ENCODE data around the gene TLE1. TPM values are rescaled to one million over a fixed set of nuclear protein-coding genes. Genes with fewer than 3 reads are reported as not detected.

The TLE1 gene
- total RNA-seq, 4 donors from 2014 or later: 18.7 to 54.5 (median 40.2) TPM

DNA sequence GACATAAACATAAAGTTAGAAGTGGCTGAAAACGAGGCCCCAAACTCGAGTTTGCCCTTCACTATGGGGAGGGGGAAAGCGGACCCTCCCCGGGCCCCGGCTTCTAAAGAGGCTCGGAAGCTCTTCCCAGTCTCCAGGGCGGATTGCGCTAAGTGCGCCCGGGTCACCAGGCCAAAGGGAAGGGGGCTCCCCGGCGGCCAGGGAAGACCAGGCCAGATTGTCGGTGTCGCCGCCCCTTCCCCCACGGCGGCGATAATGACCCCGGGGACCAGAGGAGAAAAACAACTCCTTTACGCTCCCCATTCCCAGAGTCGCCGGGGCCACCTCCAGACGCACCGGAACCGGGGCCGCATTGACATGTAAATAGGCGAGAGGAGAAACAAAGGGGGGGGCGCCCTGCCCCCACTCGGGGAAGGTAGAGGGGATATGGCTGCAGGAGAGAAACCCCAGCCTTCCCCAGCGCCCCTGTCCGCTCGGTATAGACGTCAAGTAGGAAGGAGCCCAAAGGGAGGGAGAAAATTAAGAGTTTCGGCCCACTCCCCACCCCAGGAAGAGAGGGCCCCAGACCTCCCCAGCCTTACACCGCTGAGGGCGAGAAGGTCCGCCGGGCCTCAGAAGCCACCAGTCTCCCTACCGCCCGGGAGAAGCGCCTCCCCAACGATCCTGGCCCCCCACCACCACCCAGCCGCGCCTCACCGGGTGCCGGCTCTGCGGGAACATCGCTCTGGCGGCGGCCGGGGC is 1.7 kb downstream of the TLE1 start:
- Histone ChIP-seq H3K36me3 (no peaks in the 10 kb centered on the region), H3K27me3 (no peaks in the 10 kb centered on the region), H3K4me1 (peaks cover 0 to 20% (median under 1%) of the 10 kb centered on the region in 4 donors), H3K4me3 (peak overlapping the region; percentile 65 to 81 (median 72)), H3K27ac (peak overlapping the region; percentile 78 to 93 (median 86)), H3K9me3 (no peaks in the 10 kb centered on the region)
- DNase-seq: peak; percentile 74 to 82 (median 77)
- TF ChIP-seq POLR2A (IDR thresholded peaks at IDR 0.05): no peak
- TF ChIP-seq, protein P1, sequence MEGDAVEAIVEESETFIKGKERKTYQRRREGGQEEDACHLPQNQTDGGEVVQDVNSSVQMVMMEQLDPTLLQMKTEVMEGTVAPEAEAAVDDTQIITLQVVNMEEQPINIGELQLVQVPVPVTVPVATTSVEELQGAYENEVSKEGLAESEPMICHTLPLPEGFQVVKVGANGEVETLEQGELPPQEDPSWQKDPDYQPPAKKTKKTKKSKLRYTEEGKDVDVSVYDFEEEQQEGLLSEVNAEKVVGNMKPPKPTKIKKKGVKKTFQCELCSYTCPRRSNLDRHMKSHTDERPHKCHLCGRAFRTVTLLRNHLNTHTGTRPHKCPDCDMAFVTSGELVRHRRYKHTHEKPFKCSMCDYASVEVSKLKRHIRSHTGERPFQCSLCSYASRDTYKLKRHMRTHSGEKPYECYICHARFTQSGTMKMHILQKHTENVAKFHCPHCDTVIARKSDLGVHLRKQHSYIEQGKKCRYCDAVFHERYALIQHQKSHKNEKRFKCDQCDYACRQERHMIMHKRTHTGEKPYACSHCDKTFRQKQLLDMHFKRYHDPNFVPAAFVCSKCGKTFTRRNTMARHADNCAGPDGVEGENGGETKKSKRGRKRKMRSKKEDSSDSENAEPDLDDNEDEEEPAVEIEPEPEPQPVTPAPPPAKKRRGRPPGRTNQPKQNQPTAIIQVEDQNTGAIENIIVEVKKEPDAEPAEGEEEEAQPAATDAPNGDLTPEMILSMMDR (IDR thresholded peaks at IDR 0.05): no peak

DNA sequence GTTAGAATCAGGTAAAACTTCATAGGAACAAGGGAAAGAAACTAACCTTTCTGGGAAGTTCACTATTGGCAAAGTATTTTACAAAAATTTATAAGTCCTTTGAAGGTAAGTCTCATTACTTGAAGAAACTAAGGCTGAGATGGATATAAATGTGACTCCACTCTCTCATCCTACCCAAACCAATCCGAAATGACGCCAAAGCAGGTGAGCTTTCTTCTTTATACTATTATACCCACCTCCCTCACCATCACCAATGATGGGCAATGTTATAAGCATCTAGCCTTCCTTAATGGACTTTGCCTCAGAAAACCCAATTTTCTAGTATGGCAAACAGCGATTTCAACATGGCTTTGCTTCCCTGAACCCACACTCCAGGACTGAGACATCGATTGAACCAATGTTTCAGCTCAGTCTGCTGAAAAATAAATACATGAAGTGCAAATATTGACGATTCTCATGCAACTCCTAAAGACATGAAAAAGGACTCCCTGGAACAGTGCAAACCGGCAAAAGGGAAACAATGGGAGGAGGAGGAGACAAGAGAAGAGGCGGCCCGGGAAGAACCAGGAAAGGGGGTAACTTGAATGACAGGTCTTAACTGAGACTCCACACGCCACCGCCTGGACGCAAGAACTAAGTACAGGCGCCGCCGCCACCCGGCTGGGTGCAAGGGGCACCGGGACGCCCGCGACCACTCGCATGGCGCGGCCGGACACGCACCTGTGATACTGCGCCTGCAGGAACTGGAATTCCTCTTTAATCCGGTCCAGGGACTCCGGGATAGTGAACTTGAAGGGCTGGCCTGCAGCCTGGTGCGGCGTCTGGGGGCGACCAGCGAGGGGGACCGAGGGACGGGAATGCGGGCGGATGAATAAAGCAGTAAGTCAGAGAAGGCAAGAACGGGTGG is 2.5 kb downstream of the TLE1 start:
- peaks cover 0 to 21% (median 2%) of the 10 kb centered on the region in 4 donors for H3K4me1 ChIP-seq
- H3K27ac ChIP-seq: peak overlapping the region; percentile 78 to 93 (median 86)
- TF ChIP-seq, protein P1 (IDR thresholded peaks at IDR 0.05): peak; percentile 37 to 75 (median 67)
- TF ChIP-seq POLR2A (IDR thresholded peaks at IDR 0.05): no peak
- peak overlapping the region; percentile 65 to 81 (median 72) for H3K4me3 ChIP-seq
- peak; percentile 83 to 94 (median 86) for DNase-seq
- H3K36me3 ChIP-seq: no peaks in the 10 kb centered on the region
- H3K9me3 ChIP-seq: no peaks in the 10 kb centered on the region
- H3K27me3 ChIP-seq: no peaks in the 10 kb centered on the region

DNA sequence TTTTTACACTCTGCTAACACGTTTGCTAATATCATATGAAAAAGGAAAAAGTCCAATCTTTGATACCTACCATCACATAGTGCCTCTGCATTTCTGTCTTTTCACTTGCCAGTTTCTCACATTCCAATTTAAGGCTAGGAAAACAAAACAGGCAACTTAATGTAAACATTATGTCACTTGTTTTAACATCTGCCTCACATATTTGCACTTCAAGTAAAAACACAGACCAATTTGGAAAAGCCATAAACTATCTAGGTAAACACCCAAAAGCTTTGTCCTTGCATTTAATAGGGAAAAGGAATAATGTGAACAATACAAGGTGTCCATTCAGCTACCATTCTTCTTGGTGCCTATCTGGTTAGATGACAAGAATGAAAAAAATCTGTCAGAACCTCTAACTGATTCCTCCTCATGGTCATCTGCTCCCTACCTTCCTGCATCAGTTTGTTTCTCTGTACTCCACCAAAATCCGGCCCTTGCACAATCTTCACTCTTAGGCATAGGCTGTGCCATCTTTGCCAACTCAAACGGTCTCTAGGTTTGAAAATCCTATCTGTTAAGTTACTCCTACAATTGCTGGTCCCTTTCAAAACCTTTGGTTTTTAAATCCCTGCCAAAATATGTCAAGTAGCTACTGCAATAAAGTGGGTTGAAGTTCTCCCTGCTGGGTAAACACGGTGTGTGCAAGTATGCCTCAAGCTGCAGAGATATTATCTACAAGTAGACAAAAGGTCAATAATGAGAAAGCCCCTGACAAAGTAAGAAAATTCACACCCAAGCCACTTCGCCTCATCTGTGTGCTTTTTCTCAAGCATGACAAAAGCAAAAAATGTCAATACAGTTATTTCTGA is 3.4 kb downstream of the TLE1 start:
- Histone ChIP-seq H3K36me3 (peaks cover 0 to 6% (median 0%) of the 10 kb centered on the region in 3 donors), H3K27ac (no peak overlapping the region), H3K4me3 (peak overlapping the region in 3 of 4 donors; percentile 68 to 81 (median 77)), H3K27me3 (no peaks in the 10 kb centered on the region), H3K9me3 (no peaks in the 10 kb centered on the region), H3K4me1 (peaks cover 0 to 21% (median 2%) of the 10 kb centered on the region in 4 donors)
- TF ChIP-seq, protein P1 (IDR thresholded peaks at IDR 0.05): peak in 3 of 6 experiments; percentile 38 to 49 (median 41)
- no peak for TF ChIP-seq POLR2A (IDR thresholded peaks at IDR 0.05)
- no peak for DNase-seq

DNA sequence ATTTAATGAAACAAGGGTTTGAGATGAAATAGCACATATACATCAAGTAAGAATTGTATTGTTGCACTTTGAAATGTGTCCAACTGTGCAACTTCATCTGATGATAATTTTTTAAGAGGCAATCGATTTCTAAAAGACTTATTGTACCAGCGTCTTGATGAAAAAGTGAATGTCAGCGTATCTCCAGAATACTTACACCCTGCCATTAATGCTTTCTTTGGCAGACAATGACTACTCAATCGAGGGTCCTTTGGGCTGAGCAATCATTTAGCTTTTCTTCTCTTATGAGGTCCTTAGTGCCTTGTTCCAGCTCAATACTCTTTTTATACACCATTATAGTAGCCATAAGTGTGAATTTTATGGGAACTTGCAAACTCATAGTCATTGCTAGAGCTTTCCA is 4.7 kb downstream of the TLE1 start:
- TF ChIP-seq POLR2A (IDR thresholded peaks at IDR 0.05): no peak
- TF ChIP-seq, protein P1 (IDR thresholded peaks at IDR 0.05): no peak
- Histone ChIP-seq H3K36me3 (peaks cover 0 to 6% (median 0%) of the 10 kb centered on the region in 3 donors), H3K27me3 (no peaks in the 10 kb centered on the region), H3K4me3 (no peak overlapping the region), H3K27ac (no peak overlapping the region), H3K4me1 (peaks cover 0 to 19% (median 2%) of the 10 kb centered on the region in 4 donors), H3K9me3 (no peaks in the 10 kb centered on the region)
- no peak for DNase-seq

DNA sequence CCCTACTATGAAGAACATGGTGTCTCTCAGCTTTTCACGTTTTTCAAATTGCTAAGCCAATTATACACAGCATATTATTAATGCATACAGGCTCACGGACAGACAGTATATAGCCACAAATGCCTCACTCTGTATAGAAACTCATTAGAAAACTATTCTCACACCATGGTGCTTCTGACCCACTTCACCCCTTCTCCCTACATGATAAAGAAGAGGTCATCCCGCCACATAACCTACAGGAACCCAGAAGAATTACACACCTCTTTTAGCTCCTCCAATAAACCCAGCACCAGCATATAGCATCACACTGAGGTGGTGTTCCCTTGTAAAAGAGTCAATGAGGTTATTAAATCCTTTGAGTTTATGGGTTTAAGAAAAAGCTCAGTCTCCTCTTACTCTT is 5.6 kb downstream of the TLE1 start:
- no peaks in the 10 kb centered on the region for H3K9me3 ChIP-seq
- no peak for DNase-seq
- H3K27ac ChIP-seq: no peak overlapping the region
- peaks cover 0 to 6% (median 0%) of the 10 kb centered on the region in 3 donors for H3K36me3 ChIP-seq
- H3K4me1 ChIP-seq: peaks cover 0 to 19% (median 2%) of the 10 kb centered on the region in 4 donors
- no peak overlapping the region for H3K4me3 ChIP-seq
- no peak for TF ChIP-seq POLR2A (IDR thresholded peaks at IDR 0.05)
- TF ChIP-seq, protein P1 (IDR thresholded peaks at IDR 0.05): no peak
- H3K27me3 ChIP-seq: no peaks in the 10 kb centered on the region

Measured in Peyer's patch (tissue), 4 donors.